GM18511 (cell line): ENCODE measurements around the gene NDUFA12.
"Not testable (repeated sequence)": the region's sequence is repeated elsewhere in the genome, so short reads cannot be mapped to it uniquely, and the experiment has no call there.

Source experiments
- ATAC-seq: cut with Tn5 transposase; IDR thresholded peaks from one replicate; pipeline ENCODE4 v1.9.1; 2021; ENCODE audit warnings: mild to moderate bottlenecking, moderate library complexity; ENCODE audit not compliant: unreplicated experiment

NDUFA12 gene

DNA sequence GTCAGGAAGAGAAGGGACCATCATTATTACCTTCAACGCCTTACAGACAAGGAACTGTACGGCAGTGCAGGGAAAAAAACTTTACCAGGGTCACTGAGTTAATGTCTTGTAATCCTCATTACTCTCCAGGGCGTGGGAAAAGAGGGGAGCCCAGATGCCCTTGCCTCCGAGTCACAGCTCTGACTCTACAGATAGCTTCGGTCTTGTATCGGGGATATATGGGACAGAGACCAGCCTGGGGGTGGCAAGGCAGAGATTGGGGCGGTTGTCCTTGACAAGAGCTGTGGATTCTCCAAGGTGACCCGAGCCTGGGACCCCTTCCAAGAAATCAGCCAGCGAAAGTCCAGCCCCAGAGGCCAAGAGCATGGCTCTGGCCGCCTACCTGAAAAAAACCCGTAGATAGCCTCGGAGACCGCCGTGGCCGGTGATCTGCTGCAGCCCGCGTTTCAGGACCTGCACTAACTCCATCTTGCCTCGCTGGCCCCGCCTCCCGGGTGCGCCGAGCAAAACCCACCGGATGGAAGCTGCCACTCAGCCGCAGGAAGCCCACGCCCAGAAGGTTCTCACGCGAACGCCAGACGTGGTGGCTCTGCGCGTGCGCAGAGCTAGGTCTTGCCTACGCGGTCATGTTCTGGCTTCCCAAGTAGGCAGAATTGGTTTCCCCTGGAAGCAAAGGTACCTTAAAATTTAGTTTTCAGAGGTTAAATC is at the start of gene NDUFA12:
TSS of gene NDUFA12 (minus strand) at position 485 of the 708 bp plus-strand sequence. CDS start at position 468, 17 bp downstream.
- peak; percentile 99 for ATAC-seq

DNA sequence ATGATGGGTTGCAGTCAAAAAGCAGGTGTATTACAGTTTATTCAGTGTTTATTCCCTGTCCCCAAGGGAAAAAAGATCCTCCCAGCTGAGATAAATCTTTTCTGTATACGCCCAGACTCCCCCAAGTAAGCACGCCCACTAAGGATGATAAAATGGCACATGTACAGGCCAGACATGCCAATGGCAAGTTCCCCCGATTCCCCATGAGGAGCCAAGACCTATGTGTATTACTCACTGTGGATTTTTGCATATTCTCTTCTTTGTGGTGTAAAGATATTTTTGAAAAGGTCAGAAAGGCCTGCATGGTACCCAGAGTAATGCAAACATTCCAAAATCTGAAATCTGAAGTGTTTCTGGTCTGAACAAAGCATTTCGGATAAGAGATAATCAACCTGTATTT is 47.7 kb upstream of the NDUFA12 start:
- ATAC-seq, result no peak

GRCh38 chr12:95037906-95038305 is 34.4 kb upstream of the NDUFA12 start:
- no peak for ATAC-seq

DNA sequence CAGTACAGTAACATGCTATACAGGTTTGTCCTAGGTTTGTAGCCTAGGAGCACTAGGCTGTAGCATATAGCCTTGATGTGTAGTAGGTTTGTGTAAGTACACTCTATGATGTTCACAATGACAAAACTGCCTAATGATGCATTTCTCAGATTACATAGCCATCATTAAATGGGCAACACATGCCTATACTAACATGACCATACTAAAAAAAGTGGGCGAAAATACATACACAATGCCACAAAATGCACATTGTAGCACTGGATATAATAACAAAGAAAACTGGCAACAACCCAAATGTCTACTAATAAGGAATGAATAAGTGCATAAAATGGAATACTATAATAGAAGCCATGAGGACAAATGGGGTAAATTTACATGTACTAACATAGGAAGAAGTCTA is 31.3 kb upstream of the NDUFA12 start:
- no peak for ATAC-seq

DNA sequence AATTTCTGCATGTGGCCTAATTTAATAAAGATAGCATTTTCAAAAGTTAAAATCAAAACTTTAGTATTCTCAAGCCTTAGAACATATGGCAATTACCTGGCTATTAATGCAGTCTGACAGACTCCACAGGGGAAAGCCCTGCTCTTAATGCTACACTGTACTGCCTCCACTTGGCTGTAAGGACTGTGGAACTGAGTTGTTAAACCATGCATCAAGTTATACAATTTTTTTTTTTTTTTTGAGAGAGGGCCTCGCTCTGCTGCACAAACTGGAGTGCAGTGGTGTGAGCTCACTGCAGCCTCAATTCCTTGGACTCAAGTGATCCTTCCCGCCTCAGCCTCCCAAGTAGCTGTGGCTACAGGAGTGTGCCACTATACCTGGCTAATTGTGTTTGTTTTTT is 19.0 kb upstream of the NDUFA12 start:
- ATAC-seq, result no peak

- no peak for ATAC-seq
These were observed 14.0 kb upstream of the NDUFA12 start for GRCh38 chr12:95017482-95017881.

- ATAC-seq, result no peak
These were observed 12.6 kb upstream of the NDUFA12 start for GRCh38 chr12:95016120-95016519.

GRCh38 chr12:95014554-95014953 is 11.1 kb upstream of the NDUFA12 start:
- no peak for ATAC-seq

DNA sequence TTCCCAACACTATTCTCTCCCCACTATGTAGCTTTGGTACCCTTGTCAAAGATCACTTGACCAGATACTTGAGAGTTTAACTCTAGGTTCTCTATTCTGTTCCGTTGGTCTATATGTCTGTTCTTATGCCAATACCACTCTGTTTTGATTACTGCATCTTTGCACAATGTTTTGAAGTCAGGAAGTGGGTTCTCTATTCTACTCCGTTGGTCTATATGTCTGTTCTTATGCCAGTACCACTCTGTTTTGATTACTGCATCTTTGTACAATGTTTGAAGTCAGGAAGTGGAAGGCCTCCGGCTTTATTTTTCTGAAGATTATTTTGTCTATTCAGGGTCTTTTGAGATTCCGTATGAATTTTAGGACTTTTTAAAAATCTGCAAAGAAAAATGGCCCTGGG is 2.7 kb upstream of the NDUFA12 start:
- ATAC-seq, result no peak

DNA sequence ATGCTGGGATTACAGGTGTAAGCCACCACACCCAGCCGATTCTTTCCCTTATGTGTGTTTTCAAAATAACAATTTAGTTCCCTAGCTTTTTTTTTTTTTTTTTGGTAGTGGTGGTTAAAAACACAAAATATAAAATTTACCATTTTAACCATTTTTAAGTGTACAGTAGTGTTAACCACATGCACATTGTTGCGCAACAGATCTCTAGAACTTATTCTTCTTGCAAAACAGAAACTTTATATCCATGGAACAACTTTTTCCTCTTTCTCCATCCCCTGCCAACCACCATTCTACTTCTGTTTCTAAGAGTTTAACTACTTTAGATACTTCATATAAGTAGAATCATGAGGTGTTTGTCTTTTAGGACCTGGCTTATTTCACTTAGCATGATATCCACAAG is 1.1 kb upstream of the NDUFA12 start:
- no peak for ATAC-seq

GRCh38 chr12:95003921-95004272 is 400 bp upstream of the NDUFA12 start:
- peak; percentile 13 for ATAC-seq

GRCh38 chr12:95002754-95003153 is 743 bp downstream of the NDUFA12 start:
- ATAC-seq, result peak; percentile 1

GRCh38 chr12:94998326-94998725 is 5.2 kb downstream of the NDUFA12 start:
- ATAC-seq, result no peak

DNA sequence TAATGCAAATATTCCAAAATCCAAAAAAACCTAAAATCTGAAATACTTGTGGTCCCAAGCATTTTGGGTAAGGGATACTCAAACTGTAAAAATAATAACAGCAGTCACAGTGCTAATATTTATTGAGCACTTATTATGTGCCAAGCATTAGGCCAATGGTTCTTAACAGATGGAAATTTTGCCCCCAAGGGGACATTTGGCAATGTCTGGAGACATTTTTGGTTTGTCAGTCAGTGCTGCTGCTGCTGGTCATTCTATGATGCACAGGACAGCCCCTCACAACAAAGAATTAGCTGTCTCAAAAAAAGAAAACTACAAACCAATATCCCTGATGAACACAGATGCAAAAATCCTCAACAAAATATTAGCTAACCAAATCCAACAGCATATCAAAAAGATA is 5.8 kb downstream of the NDUFA12 start:
- no peak for ATAC-seq

DNA sequence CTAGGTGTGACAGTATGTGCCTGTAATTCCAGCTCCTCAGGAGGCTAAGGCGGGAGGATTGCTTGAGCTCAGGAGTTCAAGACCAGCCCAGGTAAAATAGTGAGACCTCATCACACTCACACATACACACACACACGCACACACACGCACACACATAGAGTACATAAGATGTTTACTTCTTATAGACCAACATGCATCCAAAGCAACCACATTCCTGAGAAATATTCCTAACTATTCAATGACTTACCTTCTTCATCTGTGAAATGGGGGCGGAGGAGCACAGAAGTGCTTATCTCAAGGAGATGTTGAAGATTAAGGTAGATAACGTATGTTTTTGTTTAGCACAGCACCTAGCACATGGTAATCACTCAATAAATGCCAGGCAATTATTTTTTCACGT is 6.4 kb downstream of the NDUFA12 start:
- ATAC-seq, result no peak

GRCh38 chr12:94994312-94994711 is 9.2 kb downstream of the NDUFA12 start:
- no peak for ATAC-seq

DNA sequence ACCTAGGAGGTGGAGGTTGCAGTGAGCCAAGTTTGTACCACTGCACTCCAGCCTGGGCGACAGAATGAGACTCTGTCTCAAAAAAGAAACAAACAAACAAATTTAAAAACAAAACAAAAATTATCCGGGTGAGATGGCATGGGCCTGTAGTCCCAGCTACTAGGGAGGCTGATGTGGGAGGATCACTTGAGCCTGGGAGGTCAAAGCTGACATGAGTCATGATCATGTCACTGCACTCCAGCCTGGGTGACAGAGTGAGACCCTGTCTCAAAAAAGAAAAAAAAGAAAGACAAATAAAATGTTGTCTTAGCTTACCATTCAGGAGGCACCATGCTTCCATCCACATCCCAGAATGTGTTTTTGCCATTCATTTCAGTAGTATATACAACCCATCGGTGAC is 9.6 kb downstream of the NDUFA12 start:
- not testable (repeated sequence) for ATAC-seq

- ATAC-seq, result no peak
These were observed 13.3 kb downstream of the NDUFA12 start for GRCh38 chr12:94990222-94990621.

DNA sequence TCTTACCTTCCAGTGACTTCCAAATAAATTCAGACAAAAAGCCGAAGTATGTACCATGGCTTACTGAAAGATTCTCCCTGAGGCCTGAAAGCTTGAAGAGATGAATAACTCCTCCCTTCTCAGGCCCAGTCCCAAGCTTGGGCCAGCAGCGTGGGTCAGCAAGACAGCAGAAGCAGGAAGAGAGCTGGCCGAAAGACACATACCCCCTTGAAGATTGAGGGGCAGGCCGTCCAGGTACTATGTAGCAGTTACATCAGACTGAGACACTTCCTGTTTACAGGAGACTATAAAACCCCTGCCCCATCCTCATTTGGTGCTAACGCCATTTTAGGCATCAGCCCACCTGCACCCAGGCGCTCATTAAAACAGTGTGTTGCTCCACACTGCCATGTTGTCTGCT is 15.0 kb downstream of the NDUFA12 start:
- ATAC-seq, result no peak

DNA sequence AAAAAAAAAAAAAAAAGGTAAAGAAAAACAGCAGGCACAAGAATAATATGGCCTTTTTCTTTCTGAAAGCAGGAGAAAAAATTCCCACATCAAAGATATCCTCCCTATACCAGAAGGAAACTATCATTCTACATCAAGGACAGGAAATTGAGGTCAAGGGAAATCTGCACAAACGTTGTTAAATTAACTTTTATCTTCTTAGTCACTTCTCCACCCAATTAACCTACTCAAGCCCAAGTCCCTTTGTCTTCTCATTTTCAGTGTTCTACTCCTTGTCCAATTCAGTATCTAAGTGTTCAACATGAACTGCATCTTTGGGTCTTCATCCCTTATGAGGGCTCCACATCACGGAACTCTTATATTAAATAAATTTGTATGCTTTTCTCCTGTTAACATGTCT is 15.7 kb downstream of the NDUFA12 start:
- ATAC-seq, result no peak

DNA sequence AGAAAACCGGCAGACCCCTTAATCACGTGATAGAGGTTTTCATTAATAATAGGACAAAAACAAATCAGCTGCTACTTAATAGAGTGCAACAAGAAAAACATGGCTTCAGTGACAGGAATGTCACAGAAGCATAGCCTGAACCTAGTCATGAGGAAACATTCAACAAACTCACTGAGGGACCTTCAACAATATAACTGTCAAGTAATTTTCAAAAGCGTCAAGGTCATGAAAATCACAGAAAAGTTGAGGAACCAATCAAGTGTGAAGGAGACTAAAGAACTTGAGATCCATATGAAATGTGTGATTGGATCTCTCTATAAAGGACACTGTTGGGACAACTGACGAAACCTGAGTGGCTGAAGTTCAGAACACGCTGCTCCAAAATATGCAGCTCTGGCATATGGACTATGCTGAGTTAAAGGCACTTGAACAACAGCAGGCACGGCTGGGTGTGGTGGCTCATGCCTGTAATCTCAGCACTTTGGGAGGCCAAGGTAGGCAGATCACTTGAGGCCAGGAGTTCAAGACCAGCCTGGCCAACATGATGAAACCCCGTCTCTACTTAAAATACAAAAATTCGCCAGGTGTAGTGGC is 16.3 kb downstream of the NDUFA12 start:
- ATAC-seq, result no peak

DNA sequence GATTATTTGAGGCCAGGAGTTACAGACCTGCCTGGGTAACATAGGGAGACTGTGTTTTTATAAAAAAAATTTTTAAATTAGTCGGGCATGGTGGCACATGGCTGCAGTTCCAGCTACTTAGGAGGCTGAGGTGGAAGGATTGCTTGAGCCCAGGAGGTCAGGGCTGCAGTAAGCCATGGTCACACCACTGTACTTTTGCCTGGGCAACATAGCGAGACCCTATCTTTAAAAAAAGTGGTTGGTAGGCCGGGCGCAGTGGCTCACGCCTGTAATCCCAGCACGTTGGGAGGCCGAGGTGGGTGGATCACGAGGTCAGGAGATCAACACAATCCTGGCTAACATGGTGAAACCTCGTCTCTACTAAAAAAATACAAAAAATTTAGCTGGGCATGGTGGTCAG is 18.4 kb downstream of the NDUFA12 start:
- not testable (repeated sequence) for ATAC-seq

GRCh38 chr12:94983321-94983720 is 20.2 kb downstream of the NDUFA12 start:
- no peak for ATAC-seq
